Stimulated activated CD4-positive, alpha-beta T cell treated with anti-CD3 and anti-CD28 coated beads, Interleukin-2, amount 100 ng/mL, for 4 hours (primary cell): ENCODE results near the gene SNRPD1.
"Not testable (repeated sequence)": the region's sequence is repeated elsewhere in the genome, so short reads cannot be mapped to it uniquely, and the experiment has no call there.

ENCODE experiments used
- DNase-seq: peaks from one replicate; pipeline ENCODE4 v3.0.0-alpha.2; 2020; ENCODE audit warnings: low read depth

Gene SNRPD1

DNA sequence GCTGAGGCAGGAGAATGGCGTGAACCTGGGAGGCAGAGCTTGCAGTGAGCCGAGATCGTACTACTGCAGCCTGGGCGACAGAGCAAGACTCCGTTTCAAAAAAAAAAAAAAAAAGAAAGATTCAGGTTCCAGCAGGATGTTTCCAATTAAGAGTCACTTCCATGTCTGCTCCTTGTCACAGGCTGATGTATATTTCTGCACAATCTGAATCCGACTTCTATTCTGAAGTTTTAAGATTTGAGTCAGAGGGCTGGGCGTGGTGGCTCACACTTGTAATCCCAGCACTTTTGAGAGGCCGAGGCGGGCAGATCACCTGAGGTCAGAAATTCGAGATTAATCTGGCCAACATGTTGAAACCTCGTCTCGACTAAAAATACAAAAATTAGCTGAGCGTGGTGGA, 24.7 kb downstream of the SNRPD1 start:
- no peak for DNase-seq

DNA sequence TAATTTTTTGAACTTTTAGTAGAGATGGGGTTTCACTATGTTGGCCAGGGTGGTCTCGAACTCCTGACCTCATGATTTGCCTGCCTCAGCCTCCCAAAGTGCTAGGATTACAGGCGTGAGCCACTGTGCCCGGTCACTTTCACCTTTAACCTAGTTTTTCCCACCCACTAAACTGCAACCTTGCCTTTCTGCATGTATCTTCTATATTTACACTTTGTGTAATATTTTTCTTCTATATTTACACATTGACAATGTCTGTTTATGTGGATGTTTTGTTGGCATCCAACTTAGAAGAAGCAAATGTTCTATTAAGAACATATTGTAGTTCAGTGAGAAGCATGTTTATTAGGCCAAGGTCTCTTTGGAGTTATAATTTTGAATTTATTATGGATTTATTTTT, 26.7 kb downstream of the SNRPD1 start:
- no peak for DNase-seq

DNA sequence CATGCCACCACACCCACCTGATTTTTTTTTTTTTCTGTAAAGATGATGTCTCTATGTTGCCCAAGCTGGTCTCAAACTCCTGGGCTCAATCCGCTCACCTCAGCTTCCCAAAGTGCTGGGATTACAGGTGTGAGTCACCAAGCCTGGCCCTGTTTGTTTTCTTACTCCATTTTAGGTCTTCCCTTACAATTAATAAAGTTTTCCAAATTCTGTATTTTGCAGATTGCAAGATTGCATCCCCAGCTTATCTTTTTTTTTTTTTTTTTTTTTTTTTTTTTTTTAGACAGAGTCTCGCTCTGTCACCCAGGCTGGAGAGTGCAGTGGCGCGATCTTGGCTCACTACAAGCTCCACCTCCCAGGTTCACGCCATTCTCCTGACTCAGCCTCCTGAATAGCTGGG, 28.3 kb downstream of the SNRPD1 start:
- not testable (repeated sequence) for DNase-seq

DNA sequence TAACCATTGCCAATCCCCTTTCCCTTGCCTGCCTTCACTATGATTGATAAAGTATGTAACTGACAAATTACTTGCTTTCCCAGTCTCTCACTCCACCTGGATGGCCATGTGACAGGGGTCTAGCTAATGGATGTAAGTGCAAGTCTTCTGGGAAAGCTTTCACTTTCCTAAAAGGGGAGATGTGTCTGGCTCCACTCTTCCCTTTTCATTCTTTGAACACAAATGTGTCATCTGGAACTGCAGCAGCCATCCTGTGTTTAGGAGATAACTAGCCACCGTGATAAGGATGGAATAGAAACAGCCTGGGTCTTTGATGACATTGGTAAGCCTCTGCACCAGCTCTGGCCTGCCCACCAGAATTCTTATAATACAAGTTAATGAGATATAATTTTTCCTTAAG, 38.2 kb downstream of the SNRPD1 start:
- DNase-seq, result no peak

DNA sequence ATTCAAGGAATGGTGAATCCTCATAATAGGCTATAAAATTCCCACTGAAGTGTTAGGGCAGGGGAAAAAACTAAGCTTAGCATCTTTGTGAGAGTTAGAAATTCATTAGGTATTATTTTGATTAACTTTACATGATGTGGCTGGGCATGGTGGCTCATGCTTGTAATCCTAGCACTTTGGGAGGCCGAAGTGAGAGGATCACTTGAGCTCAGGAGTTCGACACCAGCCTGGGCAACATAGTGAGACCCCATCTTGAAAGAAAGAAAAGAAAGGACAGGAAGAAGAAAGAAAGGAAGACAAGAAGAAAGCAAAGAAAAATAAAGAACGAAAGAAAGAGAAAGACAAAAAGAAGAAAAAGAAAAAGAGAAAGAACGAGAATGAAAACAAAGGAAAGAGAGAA, 40.0 kb downstream of the SNRPD1 start:
- no peak for DNase-seq

DNA sequence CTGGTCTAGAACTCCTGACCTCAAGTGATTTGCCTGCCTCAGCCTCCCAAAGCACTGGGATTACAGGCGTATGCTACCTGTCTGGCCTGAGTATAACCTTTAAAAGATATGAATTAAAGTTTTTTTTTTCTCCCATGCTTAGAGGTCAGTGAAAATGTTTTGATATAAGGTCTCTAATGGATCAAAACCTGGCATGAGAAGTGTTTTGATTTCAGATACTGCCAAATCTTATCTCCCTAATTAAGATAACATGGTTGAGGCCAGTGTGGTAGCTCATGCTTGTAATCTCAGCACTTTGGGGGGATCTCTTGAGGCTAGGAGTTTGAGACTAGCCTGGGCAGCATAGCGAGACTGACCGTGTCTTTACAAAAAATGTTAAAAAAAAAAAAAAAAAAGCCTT, 41.2 kb downstream of the SNRPD1 start:
- no peak for DNase-seq

DNA sequence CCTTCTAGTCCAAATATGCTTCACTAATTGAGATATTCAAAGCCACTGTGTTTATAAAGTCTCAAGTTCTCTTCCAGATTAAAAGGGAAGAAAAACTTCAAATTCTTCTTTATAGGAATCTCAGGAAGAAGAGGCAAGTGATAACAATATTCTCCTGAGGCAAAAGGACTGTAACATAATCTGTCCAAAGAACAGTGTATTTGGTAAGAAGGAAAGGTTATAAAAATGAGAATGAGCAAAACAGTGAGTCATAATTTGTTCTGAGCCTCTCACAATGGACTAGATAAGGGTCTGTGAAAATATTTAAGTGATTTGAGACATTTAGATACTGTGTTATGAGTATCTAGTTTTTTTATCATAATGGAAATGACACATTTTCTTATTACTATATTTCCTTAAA, 44.3 kb downstream of the SNRPD1 start:
- DNase-seq, result no peak

DNA sequence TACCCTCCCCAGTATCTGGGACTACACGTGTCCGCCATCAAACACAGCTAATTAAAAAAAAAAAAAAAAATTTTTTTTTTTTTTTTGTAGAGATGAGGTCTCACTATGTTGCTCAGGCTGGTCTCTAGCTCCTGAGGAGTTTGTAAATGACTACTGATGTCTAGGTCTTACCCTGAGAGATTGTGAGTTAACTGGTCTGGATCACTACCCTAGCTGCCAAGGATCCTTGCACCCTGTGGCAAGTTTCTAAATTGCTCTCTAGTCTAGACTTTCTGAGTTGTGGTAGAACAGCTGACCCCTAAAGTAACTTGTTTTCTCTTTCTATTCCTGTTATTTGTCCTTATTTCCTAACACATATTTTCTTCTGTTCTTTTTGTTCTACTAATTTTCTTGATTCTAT, 48.0 kb downstream of the SNRPD1 start:
- DNase-seq, result no peak

DNA sequence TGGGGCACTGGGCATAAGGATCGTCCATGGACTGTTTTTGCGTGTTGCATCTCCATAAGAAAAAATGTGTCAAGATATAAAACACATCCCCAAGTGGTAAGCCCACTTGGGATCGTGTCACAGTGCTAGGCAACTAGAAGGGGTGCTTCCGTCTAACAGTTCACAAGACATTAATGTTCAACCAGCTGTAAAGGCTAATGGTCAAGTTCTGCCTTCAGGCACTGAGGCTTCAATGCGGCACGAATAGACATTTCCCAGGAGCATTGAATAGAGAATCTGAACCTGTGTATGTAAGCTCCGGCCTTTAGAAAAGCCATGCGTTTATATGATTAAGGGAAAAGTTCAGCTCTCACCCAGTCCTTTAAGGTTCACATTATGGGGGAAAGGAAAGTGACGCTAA, 50.5 kb downstream of the SNRPD1 start:
- no peak for DNase-seq

DNA sequence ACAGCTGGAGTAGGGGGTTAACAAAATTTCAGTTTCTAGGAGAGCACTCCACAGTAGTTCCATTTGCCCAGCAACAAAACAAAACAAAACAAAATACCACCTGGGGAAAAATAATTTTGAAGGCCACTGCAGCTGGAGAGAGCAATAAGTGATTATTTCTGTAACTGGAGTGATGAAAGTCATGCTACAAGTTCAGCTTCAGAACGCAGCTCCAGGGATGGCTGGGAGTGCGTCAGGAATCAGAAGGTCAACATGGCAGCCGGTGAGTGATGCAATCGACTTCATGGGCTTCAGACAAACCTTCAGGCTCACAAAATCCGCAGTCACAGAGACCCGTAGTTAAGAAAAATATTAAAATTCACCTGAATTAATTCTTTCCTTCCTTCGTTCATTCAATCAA, 51.5 kb downstream of the SNRPD1 start:
- no peak for DNase-seq

DNA sequence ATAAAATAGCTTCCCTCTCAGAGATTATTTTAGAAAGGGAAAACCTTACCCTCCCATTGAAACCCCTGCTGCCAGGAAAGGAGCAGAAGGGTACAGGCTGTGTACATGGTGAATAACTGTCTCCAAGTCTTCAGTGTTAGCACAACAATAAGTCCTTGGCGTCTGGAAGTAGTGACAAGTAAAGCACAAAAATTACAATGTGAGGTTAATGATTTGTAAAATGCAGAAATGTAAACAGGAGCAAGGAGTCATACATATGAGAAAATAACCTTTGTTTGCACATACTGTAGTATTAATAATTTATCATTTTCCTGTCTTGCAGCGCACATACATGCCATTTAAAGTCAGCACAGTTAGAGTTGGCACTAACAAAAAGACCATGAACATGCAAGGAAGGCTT, 52.0 kb downstream of the SNRPD1 start:
- no peak for DNase-seq

DNA sequence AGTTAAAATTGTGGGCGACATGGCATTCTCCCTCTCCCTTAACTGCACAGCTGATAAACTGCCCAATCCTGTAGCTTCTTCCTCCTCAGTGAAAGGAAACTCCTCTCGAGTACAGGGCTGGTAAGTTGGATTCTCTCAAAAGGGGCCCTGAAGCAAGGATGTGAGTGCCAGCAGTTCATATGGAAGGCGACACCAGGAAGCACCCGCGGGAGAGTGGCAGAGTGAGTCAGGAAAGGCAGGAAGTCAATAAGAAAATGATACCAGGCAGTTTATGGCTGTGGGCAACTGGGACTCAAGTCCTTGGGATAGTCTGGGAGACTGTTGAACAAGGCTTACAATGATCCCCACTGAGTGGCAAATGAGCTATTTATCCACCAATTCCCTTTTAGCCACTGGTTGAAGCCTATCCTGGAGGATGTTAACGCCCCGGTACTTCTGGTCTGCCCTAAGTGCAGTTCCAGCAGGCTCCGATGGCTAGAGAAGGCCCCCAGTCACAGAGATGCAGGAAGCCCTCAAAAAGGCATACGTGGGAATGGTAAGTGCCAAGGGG, 57.7 kb downstream of the SNRPD1 start:
- no peak for DNase-seq

DNA sequence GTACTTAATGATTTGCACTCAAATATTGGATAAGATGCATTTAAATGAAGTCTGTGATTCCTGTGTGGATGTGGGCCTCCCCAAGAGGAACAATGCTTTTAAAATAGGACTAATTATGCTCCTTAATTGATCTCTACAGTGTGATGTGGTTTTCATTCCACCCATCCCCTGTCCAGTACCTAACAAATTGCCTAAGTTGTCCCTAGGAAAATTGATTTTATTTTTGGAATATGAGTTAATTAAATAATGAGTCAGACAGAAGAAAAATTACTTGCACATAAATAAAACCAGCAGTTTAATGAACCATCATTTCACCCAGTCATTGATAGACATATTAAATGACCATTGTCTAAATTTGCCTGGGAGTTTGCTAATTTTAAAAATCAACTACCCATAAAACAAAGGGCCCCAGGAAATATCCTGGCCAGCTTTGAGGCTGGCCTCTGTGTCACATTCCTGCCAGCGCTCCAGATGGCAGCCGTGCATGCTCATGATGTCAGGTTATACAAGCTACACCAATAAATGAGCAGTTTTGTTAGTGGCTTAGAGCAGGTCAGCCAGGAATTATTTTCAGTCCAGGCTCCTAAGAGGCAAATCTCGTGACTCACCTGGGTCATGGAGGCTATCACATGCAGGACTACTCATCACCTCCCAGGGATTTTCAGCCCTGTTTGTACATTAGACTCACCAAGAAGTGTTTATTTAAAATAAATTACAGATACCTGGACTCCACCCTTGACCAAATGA, 60.6 kb downstream of the SNRPD1 start:
- no peak for DNase-seq

DNA sequence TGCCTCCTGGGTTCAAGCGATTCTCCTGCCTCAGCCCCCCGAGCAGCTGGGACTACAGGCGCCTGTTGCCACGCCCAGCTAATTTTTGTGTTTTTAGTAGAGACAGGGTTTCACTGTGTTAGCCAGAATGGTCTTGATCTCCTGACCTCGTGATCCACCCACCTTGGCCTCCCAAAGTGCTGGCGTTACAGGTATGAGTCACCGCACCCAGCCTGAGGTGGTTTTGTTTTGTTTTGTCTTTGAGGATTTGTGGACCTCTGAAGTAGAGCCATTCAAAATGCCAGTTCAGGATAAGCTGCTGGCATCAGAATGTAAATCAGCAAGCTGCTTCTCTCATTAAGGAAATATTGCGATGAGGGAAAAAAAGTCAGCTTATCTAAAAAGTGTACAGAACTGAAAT, 63.2 kb downstream of the SNRPD1 start:
- not testable (repeated sequence) for DNase-seq

DNA sequence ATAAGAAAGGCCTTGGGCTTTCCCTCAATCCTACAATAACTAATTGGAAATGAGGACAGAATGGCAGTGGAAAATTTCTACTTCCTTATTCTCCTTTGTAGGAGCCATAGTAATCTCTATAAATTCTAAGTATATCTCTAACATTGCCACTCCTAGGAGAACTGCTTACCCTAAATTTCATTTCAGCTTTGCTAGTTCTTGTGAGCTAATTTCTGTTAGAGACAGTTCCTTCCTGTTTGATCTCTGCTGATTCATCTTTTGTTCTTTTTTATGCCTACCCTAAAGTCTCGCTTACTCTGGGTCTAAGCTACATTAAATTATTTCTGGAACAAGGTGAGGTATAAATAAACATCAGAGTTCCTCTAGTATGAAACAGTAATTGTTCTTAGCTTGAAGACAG, 66.7 kb downstream of the SNRPD1 start:
- no peak for DNase-seq

DNA sequence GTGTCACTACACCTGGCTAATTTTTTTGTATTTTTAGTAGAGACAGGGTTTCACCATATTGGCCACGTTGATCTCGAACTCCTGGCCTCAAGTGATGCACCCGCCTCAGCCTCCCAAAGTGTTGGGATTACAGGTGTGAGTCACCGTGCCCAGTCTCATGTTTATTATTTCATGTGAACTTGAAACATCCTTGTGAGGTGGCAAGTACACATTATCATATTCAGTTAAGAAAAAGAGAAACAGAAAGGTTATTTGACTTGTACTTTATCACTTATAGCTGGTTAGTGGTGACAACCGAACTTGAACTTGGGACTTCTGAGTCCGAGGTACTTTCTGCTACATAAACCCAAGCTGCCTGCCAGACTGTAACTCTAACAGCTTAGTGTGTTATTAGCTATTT, 68.0 kb downstream of the SNRPD1 start:
- no peak for DNase-seq

DNA sequence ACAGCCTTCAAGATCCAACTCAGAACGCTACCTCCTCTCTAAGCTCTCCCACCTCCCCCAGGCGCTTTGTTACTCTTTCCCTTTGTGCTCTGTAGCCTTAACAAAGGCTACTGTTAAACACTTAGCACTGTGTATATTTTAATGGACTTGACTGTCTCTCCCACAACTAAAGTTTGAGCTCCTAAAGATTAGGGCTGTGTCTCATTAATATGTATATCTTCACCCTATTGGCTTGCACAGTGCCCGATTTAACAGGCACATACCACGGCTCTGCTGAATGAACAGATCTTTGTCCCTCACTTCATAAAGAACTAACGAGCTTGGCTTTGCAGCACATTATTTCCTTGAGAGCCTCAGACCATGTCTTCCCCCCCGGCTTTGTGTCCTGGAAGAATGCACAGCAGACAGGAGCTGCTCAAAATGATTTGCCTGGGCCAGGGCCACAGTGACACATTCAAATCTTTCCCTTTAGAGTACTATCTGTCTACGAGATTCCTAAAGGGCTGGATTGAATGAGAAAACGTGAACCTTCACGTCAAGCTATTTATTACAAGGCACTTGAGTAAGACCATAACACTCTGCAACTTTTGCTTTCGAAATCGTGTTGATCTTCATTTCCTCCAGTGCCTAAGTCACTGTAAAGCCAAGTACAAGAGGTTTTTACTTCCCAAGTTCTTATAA, 70.4 kb downstream of the SNRPD1 start:
- no peak for DNase-seq
